CD4-positive, alpha-beta T cell (primary cell): ENCODE data around the gene HOXA5. TPM values are rescaled to one million over a fixed set of nuclear protein-coding genes. Genes with fewer than 3 reads are reported as not detected.

Source experiments
- ATAC-seq: fragments of 200-7000 bp; cut with Tn5 transposase; one replicate; pipeline ENCODE4 v1.10.0; 2022; ENCODE audit warnings: mild to moderate bottlenecking; ENCODE audit not compliant: poor library complexity
- CTCF ChIA-PET: fragments of 350-600 bp; sonication (Branson Sonifier 250); formaldehyde crosslinking; loops from one replicate; lab custom pipeline; 2021; ENCODE audit warnings: antibody characterized with exemption, inconsistent platforms; lab: Charles Lee
- POLR2A ChIA-PET: fragments of 350-600 bp; sonication (Branson Sonifier 250); formaldehyde crosslinking; loops from one replicate; lab custom pipeline; 2021; ENCODE audit warnings: antibody characterized with exemption, inconsistent platforms; lab: Charles Lee
- DNase-seq, 14 experiments: peaks; one replicate each; pipeline ENCODE4 v3.0.0-alpha.2; 2013 to 2020; ENCODE audit warnings: mixed read lengths in 2 of 14
- H3K27ac ChIP-seq, 2 donors: one replicate each; pipeline versions ENCODE4 v1.5.1 to v1.7.0; 2013; ENCODE audit warnings: low read length in 2 of 2, low read depth in 1 of 2, mild to moderate bottlenecking in 1 of 2
- H3K27me3 ChIP-seq, 2 experiments: 1 replicate in 1 of 2; 2 replicates in 1 of 2; pipeline versions ENCODE4 v1.6.1 to v1.7.0; 2013; ENCODE audit warnings: low read length in 2 of 2, control low read depth in 1 of 2, mild to moderate bottlenecking in 1 of 2, moderate library complexity in 1 of 2; ENCODE audit not compliant: insufficient read depth in 2 of 2, control insufficient read depth in 1 of 2
- H3K36me3 ChIP-seq: one replicate; pipeline ENCODE4 v1.6.1; 2013; ENCODE audit warnings: low read length, control low read depth; ENCODE audit not compliant: insufficient read depth
- H3K4me1 ChIP-seq: one replicate; pipeline ENCODE4 v1.6.1; 2013; ENCODE audit warnings: low read length, control low read depth; ENCODE audit not compliant: insufficient read depth
- H3K4me3 ChIP-seq: one replicate; pipeline ENCODE4 v1.5.1; 2013; ENCODE audit warnings: mild to moderate bottlenecking, low read length, moderate library complexity
- H3K9me3 ChIP-seq, 2 experiments: 1 replicate in 1 of 2; 2 replicates in 1 of 2; pipeline versions ENCODE4 v1.6.1 to v1.7.0; 2013; ENCODE audit warnings: low read length in 2 of 2, mild to moderate bottlenecking in 2 of 2, control low read depth in 1 of 2, moderate library complexity in 1 of 2; ENCODE audit not compliant: control insufficient read depth in 1 of 2, insufficient read depth in 1 of 2
- H3K27ac Mint-ChIP-seq: one replicate; pipeline ENCODE4 v1.8.0; 2020; ENCODE audit warnings: mixed read lengths
- H3K27me3 Mint-ChIP-seq: one replicate; pipeline ENCODE4 v1.8.0; 2021; ENCODE audit warnings: mixed read lengths
- H3K36me3 Mint-ChIP-seq: one replicate; pipeline ENCODE4 v1.8.0; 2021; ENCODE audit warnings: low read depth, mixed read lengths
- H3K4me1 Mint-ChIP-seq: one replicate; pipeline ENCODE4 v1.8.0; 2021; ENCODE audit warnings: low read depth, mixed read lengths
- H3K4me3 Mint-ChIP-seq: one replicate; pipeline ENCODE4 v1.8.0; 2020; ENCODE audit warnings: mild to moderate bottlenecking, mixed read lengths
- H3K9me3 Mint-ChIP-seq: one replicate; pipeline ENCODE4 v1.8.0; 2020; ENCODE audit warnings: mixed read lengths
- CTCF ChIP-seq: fragments of 200-600 bp; IDR thresholded peaks from one replicate; pipeline ENCODE4 v1.8.0; 2022; ENCODE audit warnings: antibody characterized with exemption, mild to moderate bottlenecking
- intact Hi-C, 2 experiments: fragments of 100-400 bp; cut with DNase I in 1 of 2; cut with micrococcal nuclease in 1 of 2; formaldehyde crosslinking; loops; one replicate each; pipeline versions ENCODE4 v1.15.1 to v1.9.0; 2023 to 2025; cut with DNase I, micrococcal nuclease
- total RNA-seq, 174 experiments: library from RNA in 2 of 174; stranded (reverse) in 2 of 174; gene quantifications; one replicate each; pipeline ENCODE4 v1.2.3 and lab custom pipeline; 2021 to 2026

Gene HOXA5
- total RNA-seq, 2 experiments from 2014 or later = not detected

GRCh38 chr7:27185854-27186667 lies 42.6 kb upstream of the HOXA5 start:
- peaks cover 90 to 95% of the 10 kb centered on the region in 2 experiments for H3K27me3 ChIP-seq
- peaks cover 0 to 61% of the 10 kb centered on the region in 2 experiments for H3K9me3 ChIP-seq
- Mint-ChIP-seq H3K4me1 (peaks cover 66% of the 10 kb centered on the region), H3K36me3 (no peaks in the 10 kb centered on the region), H3K27me3 (peaks cover 97% of the 10 kb centered on the region), H3K4me3 (peak overlapping the region; percentile 82), H3K9me3 (no peaks in the 10 kb centered on the region), H3K27ac (peak overlapping the region; percentile 81)
- H3K4me3 ChIP-seq = no peak overlapping the region
- CTCF ChIA-PET = interaction anchor here (1.4 to 3.8 kb wide), 4 partner anchors 10 to 35 kb away, joined by 4 to 14 read pairs (median 7); no protein-coding TSS in a partner anchor
- DNase-seq (peak in 3 of 14 experiments; percentile 4 to 31 (median 7)), ATAC-seq (no peak)
- H3K36me3 ChIP-seq = no peaks in the 10 kb centered on the region
- intact Hi-C loops = loop anchor here (2.0 to 5.0 kb wide), 4 partner anchors 13 to 1329 kb away; partner anchors contain the start of gene HOXA3 (in 1 of the 2)
- H3K4me1 ChIP-seq = peaks cover 65% of the 10 kb centered on the region
- no peak for TF ChIP-seq CTCF
- POLR2A ChIA-PET = interaction anchor here (0.7 to 2.8 kb wide), 7 partner anchors 9 to 767 kb away, joined by 3 to 13 read pairs (median 3); partner anchors contain the start of gene HOXA13
- no peak overlapping the region for H3K27ac ChIP-seq

- no peak for TF ChIP-seq CTCF
- peaks cover 96% of the 10 kb centered on the region for H3K27me3 Mint-ChIP-seq
- Histone ChIP-seq H3K27me3 (peaks cover 88 to 95% of the 10 kb centered on the region in 2 experiments), H3K27ac (no peak within 1 kb of the TSS), H3K4me3 (peak within 1 kb of the TSS; percentile 40), H3K9me3 (peaks cover 0 to 66% of the 10 kb centered on the region in 2 experiments), H3K4me1 (peaks cover 65% of the 10 kb centered on the region), H3K36me3 (no peaks in the 10 kb centered on the region)
- DNase-seq (peak in 2 of 14 experiments; percentile 17 to 33), ATAC-seq (peak; percentile 45)
- peak within 1 kb of the TSS; percentile 82 for H3K4me3 Mint-ChIP-seq
- POLR2A ChIA-PET = interaction anchor here (0.6 to 1.5 kb wide), 4 partner anchors 9 to 1259 kb away, joined by 3 to 4 read pairs (median 3); partner anchors contain the start of gene HOXA13
- no peaks in the 10 kb centered on the region for H3K9me3 Mint-ChIP-seq
- no peaks in the 10 kb centered on the region for H3K36me3 Mint-ChIP-seq
- peak within 1 kb of the TSS; percentile 81 for H3K27ac Mint-ChIP-seq
- peaks cover 62% of the 10 kb centered on the region for H3K4me1 Mint-ChIP-seq
- CTCF ChIA-PET = interaction anchor here (0.8 to 3.8 kb wide), 4 partner anchors 11 to 35 kb away, joined by 3 to 14 read pairs (median 5); no protein-coding TSS in a partner anchor
- intact Hi-C loops = loop anchor here (2.0 to 5.0 kb wide), 3 partner anchors 14 to 1328 kb away; partner anchors contain the start of gene HOXA3 (in 1 of the 2)
Observed at GRCh38 chr7:27185013-27185853, 41.8 kb upstream of the HOXA5 start, which contains the start of gene HOXA11. Gene HOXA11, minus strand, starts transcription at chr7:27185232. Its CDS starts 88 bp downstream, at chr7:27185144.
